ENCODE data around the gene CLDN11. TPM values are rescaled to one million over a fixed set of nuclear protein-coding genes. Genes with fewer than 3 reads are reported as not detected.

Gene CLDN11
- total RNA-seq, 1 experiment from 2014 or later = 0.22 TPM

DNA sequence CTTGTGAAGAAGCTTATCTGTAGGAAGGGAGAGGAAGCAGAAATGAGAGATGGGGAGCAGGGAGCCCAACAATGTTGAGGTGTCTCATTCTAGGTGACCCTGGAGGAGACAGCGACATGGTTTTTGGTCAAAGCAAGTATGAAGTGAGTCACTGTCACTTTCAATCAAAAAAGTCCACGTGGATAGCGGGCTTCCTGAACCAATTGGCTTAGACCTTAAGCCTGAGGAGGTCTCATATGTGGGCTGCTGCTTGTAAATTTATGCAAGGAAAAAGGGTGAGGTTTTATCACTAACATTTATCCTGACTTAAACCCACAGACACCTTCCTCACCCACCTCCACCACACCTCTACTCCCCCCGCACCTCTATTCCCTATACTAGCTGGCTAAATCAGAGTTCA lies 22.7 kb downstream of the CLDN11 start:
- H4K20me1 ChIP-seq (ENCODE audit: insufficient read depth) = no peaks in the 10 kb centered on the region
- POLR2A ChIA-PET = no interaction called here
- no peak overlapping the region for H2AFZ ChIP-seq (ENCODE audit: low read depth, low read length, poor library complexity, severe bottlenecking)
- no peaks in the 10 kb centered on the region for H3K9me2 ChIP-seq (ENCODE audit: insufficient read depth)
- RAD21 ChIA-PET (ENCODE audit: low non-redundant PET in 1 of 2, low total read pairs in 2 of 2, uncharacterized antibody in 2 of 2, unreplicated experiment in 2 of 2) = no interaction called here
- H3K27ac ChIP-seq (ENCODE audit: low read depth, low read length) = no peak overlapping the region
- BruUV-seq (replicated peaks) = no TSS peak
- CTCF ChIA-PET = no interaction called here
- DNase-seq (ENCODE audit: low read depth, low spot score) (no peak), ATAC-seq (no peak)
- no peaks in the 10 kb centered on the region for H3K4me1 ChIP-seq (ENCODE audit: control insufficient read depth in 1 of 2, insufficient read depth in 2 of 2, low read length in 2 of 2)
- TF ChIP-seq, protein P1, sequence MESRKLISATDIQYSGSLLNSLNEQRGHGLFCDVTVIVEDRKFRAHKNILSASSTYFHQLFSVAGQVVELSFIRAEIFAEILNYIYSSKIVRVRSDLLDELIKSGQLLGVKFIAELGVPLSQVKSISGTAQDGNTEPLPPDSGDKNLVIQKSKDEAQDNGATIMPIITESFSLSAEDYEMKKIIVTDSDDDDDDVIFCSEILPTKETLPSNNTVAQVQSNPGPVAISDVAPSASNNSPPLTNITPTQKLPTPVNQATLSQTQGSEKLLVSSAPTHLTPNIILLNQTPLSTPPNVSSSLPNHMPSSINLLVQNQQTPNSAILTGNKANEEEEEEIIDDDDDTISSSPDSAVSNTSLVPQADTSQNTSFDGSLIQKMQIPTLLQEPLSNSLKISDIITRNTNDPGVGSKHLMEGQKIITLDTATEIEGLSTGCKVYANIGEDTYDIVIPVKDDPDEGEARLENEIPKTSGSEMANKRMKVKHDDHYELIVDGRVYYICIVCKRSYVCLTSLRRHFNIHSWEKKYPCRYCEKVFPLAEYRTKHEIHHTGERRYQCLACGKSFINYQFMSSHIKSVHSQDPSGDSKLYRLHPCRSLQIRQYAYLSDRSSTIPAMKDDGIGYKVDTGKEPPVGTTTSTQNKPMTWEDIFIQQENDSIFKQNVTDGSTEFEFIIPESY (IDR thresholded peaks at IDR 0.05; ENCODE audit: extremely low read depth, insufficient replicate concordance, low read length) = no peak
- TF ChIP-seq JUND (IDR thresholded peaks at IDR 0.05) = no peak
- TF ChIP-seq SRF (IDR thresholded peaks at IDR 0.05; ENCODE audit: low read depth) = no peak
- no peak for TF ChIP-seq REST (IDR thresholded peaks at IDR 0.05; ENCODE audit: low read depth)
- no peak for TF ChIP-seq FOSL1 (IDR thresholded peaks at IDR 0.05; ENCODE audit: low read depth)
- TF ChIP-seq, protein P2, sequence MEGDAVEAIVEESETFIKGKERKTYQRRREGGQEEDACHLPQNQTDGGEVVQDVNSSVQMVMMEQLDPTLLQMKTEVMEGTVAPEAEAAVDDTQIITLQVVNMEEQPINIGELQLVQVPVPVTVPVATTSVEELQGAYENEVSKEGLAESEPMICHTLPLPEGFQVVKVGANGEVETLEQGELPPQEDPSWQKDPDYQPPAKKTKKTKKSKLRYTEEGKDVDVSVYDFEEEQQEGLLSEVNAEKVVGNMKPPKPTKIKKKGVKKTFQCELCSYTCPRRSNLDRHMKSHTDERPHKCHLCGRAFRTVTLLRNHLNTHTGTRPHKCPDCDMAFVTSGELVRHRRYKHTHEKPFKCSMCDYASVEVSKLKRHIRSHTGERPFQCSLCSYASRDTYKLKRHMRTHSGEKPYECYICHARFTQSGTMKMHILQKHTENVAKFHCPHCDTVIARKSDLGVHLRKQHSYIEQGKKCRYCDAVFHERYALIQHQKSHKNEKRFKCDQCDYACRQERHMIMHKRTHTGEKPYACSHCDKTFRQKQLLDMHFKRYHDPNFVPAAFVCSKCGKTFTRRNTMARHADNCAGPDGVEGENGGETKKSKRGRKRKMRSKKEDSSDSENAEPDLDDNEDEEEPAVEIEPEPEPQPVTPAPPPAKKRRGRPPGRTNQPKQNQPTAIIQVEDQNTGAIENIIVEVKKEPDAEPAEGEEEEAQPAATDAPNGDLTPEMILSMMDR (IDR thresholded peaks at IDR 0.05 in 2 of 3, conservative IDR thresholded peaks at IDR 0.05 in 1 of 3; ENCODE audit: borderline replicate concordance in 1 of 3, insufficient read depth in 1 of 3, low read depth in 2 of 3, low read length in 2 of 3) = no peak
- no peak for TF ChIP-seq EGR1 (IDR thresholded peaks at IDR 0.05; ENCODE audit: low read depth)
- no peak for TF ChIP-seq EZH2phosphoT487 (IDR thresholded peaks at IDR 0.05; ENCODE audit: borderline replicate concordance)
- no peak for TF ChIP-seq RAD21 (IDR thresholded peaks at IDR 0.05; ENCODE audit: low read depth)
- no peak for TF ChIP-seq CEBPB (IDR thresholded peaks at IDR 0.05; ENCODE audit: low read depth)
- no peak for TF ChIP-seq POLR2A (IDR thresholded peaks at IDR 0.05; ENCODE audit: borderline replicate concordance, extremely low read depth, insufficient read depth, insufficient read length)
- no peak for TF ChIP-seq TCF7L2 (IDR thresholded peaks at IDR 0.05; ENCODE audit: borderline replicate concordance, extremely low read depth, insufficient read depth, insufficient read length)
- no peaks in the 10 kb centered on the region for H3K36me3 ChIP-seq (ENCODE audit: control insufficient read depth in 1 of 2, insufficient read depth in 2 of 2, low read length in 2 of 2)
- no peak overlapping the region for H3K9ac ChIP-seq (ENCODE audit: low read length)
- no peaks in the 10 kb centered on the region for H3K79me2 ChIP-seq (ENCODE audit: insufficient read depth, low read length)
- H3K4me3 ChIP-seq (replicated peaks in 1 of 2; ENCODE audit: low read depth in 1 of 2, low read length in 2 of 2) = no peak overlapping the region
- no peak overlapping the region for H3K4me2 ChIP-seq (ENCODE audit: low read length)
- H3K9me3 ChIP-seq (ENCODE audit: control insufficient read depth in 1 of 2, insufficient read depth in 1 of 2, low read depth in 1 of 2, low read length in 2 of 2) = no peaks in the 10 kb centered on the region
- H3K27me3 ChIP-seq (ENCODE audit: insufficient read depth, low read length) = no peaks in the 10 kb centered on the region
- intact Hi-C loops (cut with micrococcal nuclease) = no loop called here

All from HCT116 (cell line).